SK-N-SH treated with all-trans-retinoic acid at 6 μM for 48 hours (cell line): ENCODE measurements around the gene TOR1A.

Experiments used
- ATAC-seq: fragments of 200-7000 bp; cut with Tn5 transposase; 3 replicates; pipeline ENCODE4 v1.9.1; 2020; ENCODE audit warnings: mild to moderate bottlenecking, moderate library complexity
- ARNTL ChIP-seq: fragments of 450-650 bp; formaldehyde crosslinking; IDR thresholded peaks from 2 replicates; pipeline ENCODE4 v1.5.0; 2020; ENCODE audit warnings: low read depth, mild to moderate bottlenecking, moderate library complexity, borderline replicate concordance
- BACH2 ChIP-seq: fragments of 250-450 bp; sonication (Bioruptor Pico); IDR thresholded peaks from 2 replicates; pipeline ENCODE4 v1.9.0; 2021; ENCODE audit warnings: mild to moderate bottlenecking, borderline replicate concordance
- CSDC2 ChIP-seq: fragments of 250-450 bp; sonication (Bioruptor Pico); IDR thresholded peaks from 2 replicates; pipeline ENCODE4 v1.5.0; 2020; ENCODE audit warnings: mild to moderate bottlenecking, moderate library complexity
- ESRRG ChIP-seq: fragments of 250-450 bp; sonication (Bioruptor Pico); IDR thresholded peaks from 2 replicates; pipeline ENCODE4 v1.6.1; 2021; ENCODE audit warnings: mild to moderate bottlenecking
- GLIS3 ChIP-seq: fragments of 250-450 bp; sonication (Bioruptor Pico); IDR thresholded peaks from 2 replicates; pipeline ENCODE4 v1.5.0; 2020; ENCODE audit warnings: mild to moderate bottlenecking, moderate library complexity
- ISL1 ChIP-seq: fragments of 250-450 bp; sonication (Bioruptor Pico); IDR thresholded peaks from 2 replicates; pipeline ENCODE4 v2.1.2; 2022; ENCODE audit warnings: mild to moderate bottlenecking, moderate library complexity
- OSR1 ChIP-seq: fragments of 250-450 bp; sonication (Bioruptor Pico); IDR thresholded peaks from 2 replicates; pipeline ENCODE4 v1.8.0; 2022; ENCODE audit warnings: moderate library complexity, mild to moderate bottlenecking, inconsistent platforms
- PATZ1 ChIP-seq: fragments of 250-450 bp; sonication (Bioruptor Pico); IDR thresholded peaks from 2 replicates; pipeline ENCODE4 v1.8.0; 2020; ENCODE audit warnings: mild to moderate bottlenecking, moderate library complexity, borderline replicate concordance
- POU6F1 ChIP-seq: fragments of 250-450 bp; sonication (Bioruptor Pico); IDR thresholded peaks from 2 replicates; pipeline ENCODE4 v1.8.0; 2021; ENCODE audit warnings: low read depth, mild to moderate bottlenecking, moderate library complexity, borderline replicate concordance
- PPARA ChIP-seq: fragments of 250-450 bp; sonication (Bioruptor Pico); IDR thresholded peaks from 2 replicates; pipeline ENCODE4 v1.5.0; 2020; ENCODE audit warnings: mild to moderate bottlenecking, borderline replicate concordance
- TCF4 ChIP-seq: fragments of 250-450 bp; sonication (Bioruptor Pico); IDR thresholded peaks from 2 replicates; pipeline ENCODE4 v1.8.0; 2021; ENCODE audit warnings: mild to moderate bottlenecking, moderate library complexity, borderline replicate concordance
- TOX ChIP-seq: fragments of 250-450 bp; sonication (Bioruptor Pico); IDR thresholded peaks from 2 replicates; pipeline ENCODE4 v1.8.0; 2021; ENCODE audit warnings: mild to moderate bottlenecking, moderate library complexity, borderline replicate concordance
- TSHZ2 ChIP-seq: fragments of 250-450 bp; sonication (Bioruptor Pico); IDR thresholded peaks from 2 replicates; pipeline ENCODE4 v1.5.0; 2020; ENCODE audit warnings: mild to moderate bottlenecking, moderate library complexity
- ZFP3 ChIP-seq: fragments of 250-450 bp; sonication (Bioruptor Pico); IDR thresholded peaks from 2 replicates; pipeline ENCODE4 v1.5.0; 2020; ENCODE audit warnings: mild to moderate bottlenecking, moderate library complexity
- ZFP30 ChIP-seq: fragments of 450-650 bp; formaldehyde crosslinking; IDR thresholded peaks from 2 replicates; pipeline ENCODE4 v1.5.0; 2022; ENCODE audit warnings: mild to moderate bottlenecking, moderate library complexity
- ZNF565 ChIP-seq: fragments of 450-650 bp; formaldehyde crosslinking; conservative IDR thresholded peaks from 2 replicates; pipeline ENCODE4 v1.5.0; 2020; ENCODE audit warnings: low read depth, mild to moderate bottlenecking, moderate library complexity
- ZNF70 ChIP-seq: fragments of 450-650 bp; formaldehyde crosslinking; IDR thresholded peaks from 2 replicates; pipeline ENCODE4 v1.5.0; 2020; ENCODE audit warnings: mild to moderate bottlenecking, moderate library complexity
- ZNF8 ChIP-seq: fragments of 450-650 bp; formaldehyde crosslinking; IDR thresholded peaks from 2 replicates; pipeline ENCODE4 v1.5.0; 2020; ENCODE audit warnings: mild to moderate bottlenecking, moderate library complexity
- TF ChIP-seq, protein P1 (sequence below): fragments of 250-450 bp; sonication (Bioruptor Pico); IDR thresholded peaks from 2 replicates; pipeline ENCODE4 v1.5.1; 2020; ENCODE audit warnings: low read depth, mild to moderate bottlenecking, moderate library complexity

TOR1A gene

DNA sequence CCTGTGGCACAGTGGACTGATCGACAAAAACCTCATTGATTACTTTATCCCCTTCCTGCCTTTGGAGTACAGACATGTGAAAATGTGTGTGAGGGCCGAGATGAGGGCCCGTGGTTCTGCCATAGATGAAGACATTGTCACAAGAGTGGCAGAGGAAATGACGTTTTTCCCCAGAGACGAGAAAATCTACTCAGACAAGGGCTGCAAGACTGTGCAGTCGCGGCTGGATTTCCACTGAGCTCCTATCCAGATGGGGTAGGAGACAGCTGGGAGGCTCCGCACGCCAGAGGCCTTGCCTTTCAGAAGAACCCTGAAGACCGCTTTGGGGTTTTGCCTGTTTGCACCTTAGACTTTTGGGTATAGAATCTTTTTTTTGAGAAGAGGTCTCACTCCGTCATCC is 14.6 kb downstream of the TOR1A start (continued):
- TF ChIP-seq, protein P1, sequence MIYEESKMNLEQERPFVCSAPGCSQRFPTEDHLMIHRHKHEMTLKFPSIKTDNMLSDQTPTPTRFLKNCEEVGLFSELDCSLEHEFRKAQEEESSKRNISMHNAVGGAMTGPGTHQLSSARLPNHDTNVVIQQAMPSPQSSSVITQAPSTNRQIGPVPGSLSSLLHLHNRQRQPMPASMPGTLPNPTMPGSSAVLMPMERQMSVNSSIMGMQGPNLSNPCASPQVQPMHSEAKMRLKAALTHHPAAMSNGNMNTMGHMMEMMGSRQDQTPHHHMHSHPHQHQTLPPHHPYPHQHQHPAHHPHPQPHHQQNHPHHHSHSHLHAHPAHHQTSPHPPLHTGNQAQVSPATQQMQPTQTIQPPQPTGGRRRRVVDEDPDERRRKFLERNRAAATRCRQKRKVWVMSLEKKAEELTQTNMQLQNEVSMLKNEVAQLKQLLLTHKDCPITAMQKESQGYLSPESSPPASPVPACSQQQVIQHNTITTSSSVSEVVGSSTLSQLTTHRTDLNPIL = no peak
- no peak for TF ChIP-seq OSR1 (CRISPR knock-in tag)
- TF ChIP-seq PATZ1 (CRISPR knock-in tag) = no peak
- TF ChIP-seq GLIS3 (CRISPR knock-in tag) = no peak
- no peak for TF ChIP-seq CSDC2 (CRISPR knock-in tag)
- no peak for TF ChIP-seq TOX
- TF ChIP-seq TCF4 = no peak
- TF ChIP-seq, all 23 proteins: peak for 0

GRCh38 chr9:129806061-129806460 is 17.9 kb downstream of the TOR1A start:
- ATAC-seq = no peak
- TF ChIP-seq ZNF70 (no peak), BACH2 (no peak), CSDC2 (CRISPR knock-in tag) (no peak), PPARA (no peak), ZNF565 (no peak), ARNTL (CRISPR knock-in tag) (no peak), ZFP30 (CRISPR knock-in tag) (no peak), TOX (no peak), ESRRG (CRISPR knock-in tag) (no peak), TSHZ2 (CRISPR knock-in tag) (no peak), TCF4 (no peak), ISL1 (CRISPR knock-in tag) (no peak), OSR1 (CRISPR knock-in tag) (no peak), PATZ1 (CRISPR knock-in tag) (no peak), GLIS3 (CRISPR knock-in tag) (no peak)

DNA sequence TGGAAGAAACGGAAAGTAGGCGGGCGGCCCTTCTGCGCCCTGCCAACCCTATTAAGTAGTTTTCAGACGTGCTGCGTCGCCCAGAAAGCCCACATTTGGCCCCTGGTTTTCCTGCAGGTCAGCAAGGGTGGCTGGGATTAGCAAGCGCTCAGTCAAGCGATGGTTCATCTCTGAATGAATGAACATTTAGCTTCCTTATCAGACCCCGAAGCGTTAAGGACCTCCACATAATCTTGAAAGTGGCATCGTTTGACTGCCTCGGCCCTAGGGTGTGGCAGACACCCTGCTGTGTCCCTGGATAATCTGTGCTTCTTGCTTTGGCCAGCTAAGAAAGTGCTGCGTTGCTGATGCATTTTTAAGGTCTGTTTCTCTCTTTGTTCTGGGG is 20.3 kb downstream of the TOR1A start:
- no peak for TF ChIP-seq TSHZ2 (CRISPR knock-in tag)
- no peak for TF ChIP-seq POU6F1
- TF ChIP-seq CSDC2 (CRISPR knock-in tag) = no peak
- TF ChIP-seq ZNF565 = no peak
- no peak for TF ChIP-seq PATZ1 (CRISPR knock-in tag)
- no peak for TF ChIP-seq ARNTL (CRISPR knock-in tag)
- TF ChIP-seq ZFP3 (CRISPR knock-in tag) = no peak
- no peak for TF ChIP-seq ZNF8 (CRISPR knock-in tag)
- TF ChIP-seq TCF4 = no peak
- peak; percentile 8; the same call in 2 of the 3 replicates for ATAC-seq
